Epithelial cell of prostate (primary cell): ENCODE data around the gene NUDT14.

Experiments used
- DNase-seq: peaks from one replicate; pipeline ENCODE4 v3.0.0-alpha.2; 2011; ENCODE audit warnings: low read depth, low spot score
- H3K27ac ChIP-seq: fragments of 450-650 bp; 2 replicates; pipeline ENCODE4 v1.5.1; 2017; ENCODE audit warnings: mild to moderate bottlenecking

NUDT14 gene

DNA sequence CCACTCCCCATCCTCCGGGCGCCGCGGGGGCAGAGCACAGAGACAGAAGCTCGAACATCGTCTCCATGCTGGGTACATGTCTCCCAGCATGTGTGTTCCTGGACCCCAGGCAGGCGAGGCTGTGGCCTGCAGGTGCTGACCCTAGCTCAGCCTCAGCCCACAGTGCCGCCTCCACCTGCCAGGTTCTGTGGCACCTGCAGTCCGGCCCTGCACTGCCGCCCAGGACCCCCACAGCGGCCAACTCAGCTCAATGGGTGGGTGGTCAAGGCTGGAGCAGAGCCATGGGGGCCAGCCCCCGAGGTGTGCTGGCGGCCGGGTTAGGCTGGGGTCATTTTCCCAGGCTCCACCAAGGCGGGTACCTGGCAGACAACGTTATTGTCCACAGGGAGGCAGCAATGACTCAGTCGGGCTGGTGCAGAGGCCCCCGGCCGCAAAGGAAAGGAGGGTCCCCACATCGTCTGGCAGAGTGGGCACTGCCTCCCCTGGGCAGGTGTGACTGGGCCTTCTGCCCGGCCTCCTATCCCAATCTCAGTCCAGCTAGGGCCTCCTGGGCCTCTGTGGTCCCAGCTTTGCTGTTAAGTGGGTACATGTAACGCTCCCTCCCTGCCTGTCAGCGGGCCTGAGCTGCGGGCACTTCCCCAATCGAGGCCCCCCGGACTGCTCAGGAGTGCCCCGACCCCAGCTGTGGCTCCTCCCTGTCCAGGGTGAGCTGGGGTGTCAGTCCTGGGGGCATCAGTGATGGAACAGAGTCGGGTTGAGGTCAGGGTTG, 20.2 kb upstream of the NUDT14 start:
- no peak overlapping the region for H3K27ac ChIP-seq

DNA sequence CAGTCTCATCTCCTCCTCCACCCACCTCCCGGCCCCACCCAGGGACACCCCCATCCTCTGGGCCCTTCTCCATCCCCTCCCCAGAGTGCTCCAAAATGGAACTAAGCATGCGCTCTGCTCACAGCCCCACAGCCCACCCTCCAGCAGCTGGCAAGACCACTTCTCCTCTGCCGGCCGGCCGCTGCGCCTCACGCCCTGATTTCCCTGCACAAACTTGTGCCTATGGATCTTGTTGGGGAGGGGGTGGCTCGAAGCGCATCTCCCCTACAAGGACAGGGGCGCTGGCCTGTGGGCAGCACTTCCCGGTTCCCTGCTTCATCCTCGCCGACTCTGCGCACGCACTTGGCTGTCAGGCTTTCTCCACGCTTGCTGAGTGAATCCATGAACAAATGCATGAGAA, 19.5 kb upstream of the NUDT14 start:
- H3K27ac ChIP-seq, result no peak overlapping the region
- no peak for DNase-seq

More for the DNA sequence above, 20.2 kb upstream of the NUDT14 start:
- DNase-seq, result no peak

DNA sequence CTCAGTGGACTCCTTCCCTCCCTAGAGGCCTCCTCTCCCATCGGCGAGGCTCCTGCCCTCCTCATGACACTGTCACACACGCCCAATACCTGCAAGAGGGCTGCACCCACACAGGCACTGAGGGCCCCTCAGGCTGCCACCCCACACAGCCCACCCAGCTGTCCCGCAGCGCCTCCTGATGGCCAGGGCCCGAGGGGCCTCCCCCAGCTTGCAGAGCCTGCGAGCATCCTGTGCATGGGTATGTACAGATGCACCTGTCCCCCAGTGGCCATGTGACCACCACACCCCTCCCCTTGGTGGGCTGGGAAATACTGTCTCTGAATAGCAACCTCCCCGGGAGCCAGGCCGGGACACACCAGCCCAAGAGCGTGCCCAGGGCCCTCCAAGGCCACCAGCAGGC, 19.0 kb upstream of the NUDT14 start:
- DNase-seq, result no peak
- H3K27ac ChIP-seq, result no peak overlapping the region

DNA sequence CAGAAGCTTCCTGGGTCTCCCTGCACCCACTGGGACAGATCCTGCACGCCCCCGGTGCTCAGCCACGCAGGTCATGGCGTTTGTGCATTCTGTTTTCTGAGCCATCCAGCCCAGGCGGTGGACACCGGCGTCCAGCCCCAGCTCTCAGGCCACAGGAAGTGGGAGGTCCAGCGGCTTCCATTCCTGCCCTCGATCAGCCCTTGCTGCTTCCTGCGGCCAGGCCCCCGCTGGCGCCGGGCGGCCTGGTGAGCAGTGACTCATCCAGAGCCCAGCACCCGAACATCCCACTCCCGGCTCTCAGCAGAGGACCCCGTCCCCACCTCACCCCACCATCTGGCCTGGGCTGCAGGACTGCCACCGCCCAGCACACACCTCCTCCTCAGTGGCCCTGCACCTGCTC, 18.0 kb upstream of the NUDT14 start:
- DNase-seq, result no peak
- H3K27ac ChIP-seq, result no peak overlapping the region

DNA sequence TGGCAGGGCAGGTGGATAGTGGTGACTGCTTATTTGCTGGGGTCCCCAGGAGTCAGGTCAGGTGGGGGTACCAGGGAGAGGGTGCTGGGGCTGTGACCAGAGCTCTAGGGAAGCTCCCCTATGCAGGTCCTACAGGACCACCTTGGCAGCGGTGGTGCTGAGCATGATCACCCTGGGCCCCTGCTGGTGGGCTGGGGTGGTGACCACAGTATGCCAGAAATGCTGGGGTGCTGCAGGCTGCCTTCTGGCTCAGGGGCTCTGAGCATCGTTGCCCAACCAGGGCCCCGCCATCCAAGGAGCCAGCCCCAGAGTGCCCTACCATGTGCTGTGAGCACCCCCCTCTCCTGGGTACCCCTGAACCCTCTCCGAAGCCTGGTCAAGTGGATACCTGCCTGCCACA, 17.5 kb upstream of the NUDT14 start:
- no peak for DNase-seq
- no peak overlapping the region for H3K27ac ChIP-seq

DNA sequence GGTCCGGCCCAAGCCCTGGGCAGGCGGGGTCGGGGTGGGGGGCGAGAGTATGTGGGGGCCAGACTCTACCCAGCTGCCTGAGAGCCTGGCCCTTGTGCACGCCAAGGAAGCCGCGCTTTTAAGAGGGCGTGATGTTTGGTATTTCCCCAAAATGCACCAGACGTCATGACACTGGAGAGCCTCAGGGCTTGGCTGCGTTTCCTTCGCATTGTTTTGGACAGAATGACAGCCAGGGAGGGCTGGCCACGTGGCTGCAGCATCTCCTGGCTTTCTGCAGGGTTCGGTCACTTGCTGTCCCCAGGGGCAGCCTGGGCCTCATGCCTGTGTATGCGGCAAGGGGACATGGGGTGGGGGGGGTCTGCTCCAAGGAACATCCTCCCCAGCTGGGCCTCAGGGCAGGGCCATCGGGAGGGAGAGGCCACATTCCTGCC, 16.1 kb upstream of the NUDT14 start:
- H3K27ac ChIP-seq, result no peak overlapping the region
- DNase-seq, result no peak

DNA sequence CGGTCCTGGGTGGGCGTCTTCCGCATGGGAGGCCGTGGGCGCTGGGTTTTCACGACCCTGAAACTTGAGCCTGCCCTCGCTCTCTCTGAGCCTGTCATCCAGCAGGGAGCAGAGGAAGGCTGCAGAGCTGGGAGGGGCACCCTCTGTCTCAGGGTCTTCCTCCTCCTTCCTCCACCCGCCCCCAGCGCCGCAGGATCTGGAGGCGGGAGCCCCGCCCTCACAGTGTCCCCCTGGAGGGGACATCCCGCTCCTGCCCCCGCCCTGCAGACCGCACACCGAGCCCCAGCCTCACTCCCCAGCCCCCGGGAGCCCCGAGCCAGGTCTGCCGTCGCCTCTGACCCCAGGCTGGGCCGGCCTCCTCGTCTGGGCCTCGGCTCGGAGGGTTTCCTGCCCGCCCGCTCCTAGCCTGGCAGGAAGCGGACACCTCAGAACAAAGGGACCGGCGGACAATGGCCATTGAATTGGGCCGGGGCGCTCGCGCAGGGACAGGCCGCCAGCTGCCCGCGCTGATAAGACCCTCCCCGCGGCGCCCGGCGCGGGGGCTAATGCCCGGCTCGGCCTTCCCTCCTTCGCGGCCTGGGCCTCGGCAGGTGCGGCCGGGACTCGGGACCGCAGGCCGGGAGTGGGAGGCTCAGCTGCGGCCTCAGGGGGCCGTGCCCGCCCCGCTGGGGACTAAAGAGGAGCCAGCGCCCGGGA, 15.3 kb upstream of the NUDT14 start:
- H3K27ac ChIP-seq, result no peak overlapping the region
- DNase-seq, result no peak

GRCh38 chr14:105195522-105196264, 14.6 kb upstream of the NUDT14 start:
- no peak overlapping the region for H3K27ac ChIP-seq
- DNase-seq, result no peak

DNA sequence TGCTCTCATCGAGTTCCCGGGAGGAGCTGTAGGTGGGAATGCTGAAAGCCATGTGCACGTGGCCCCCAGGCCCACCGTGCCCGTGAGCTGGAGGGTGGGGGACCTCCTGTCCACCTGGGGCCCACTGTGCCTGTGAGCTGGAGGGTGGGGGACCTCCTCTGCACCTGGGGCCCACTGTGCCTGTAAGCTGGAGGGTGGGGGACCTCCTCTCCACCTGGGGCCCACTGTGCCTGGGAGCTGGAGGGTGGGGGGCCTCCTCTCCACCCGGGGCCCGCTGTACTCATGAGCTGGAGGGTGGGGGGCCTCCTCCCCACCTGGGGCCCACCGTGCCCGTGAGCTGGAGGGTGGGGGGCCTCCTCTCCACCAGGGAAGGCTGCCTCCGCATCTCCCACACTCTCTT, 13.9 kb upstream of the NUDT14 start:
- no peak overlapping the region for H3K27ac ChIP-seq
- no peak for DNase-seq

- no peak for DNase-seq
- no peak overlapping the region for H3K27ac ChIP-seq
Observed at GRCh38 chr14:105193916-105194782, 13.0 kb upstream of the NUDT14 start.

DNA sequence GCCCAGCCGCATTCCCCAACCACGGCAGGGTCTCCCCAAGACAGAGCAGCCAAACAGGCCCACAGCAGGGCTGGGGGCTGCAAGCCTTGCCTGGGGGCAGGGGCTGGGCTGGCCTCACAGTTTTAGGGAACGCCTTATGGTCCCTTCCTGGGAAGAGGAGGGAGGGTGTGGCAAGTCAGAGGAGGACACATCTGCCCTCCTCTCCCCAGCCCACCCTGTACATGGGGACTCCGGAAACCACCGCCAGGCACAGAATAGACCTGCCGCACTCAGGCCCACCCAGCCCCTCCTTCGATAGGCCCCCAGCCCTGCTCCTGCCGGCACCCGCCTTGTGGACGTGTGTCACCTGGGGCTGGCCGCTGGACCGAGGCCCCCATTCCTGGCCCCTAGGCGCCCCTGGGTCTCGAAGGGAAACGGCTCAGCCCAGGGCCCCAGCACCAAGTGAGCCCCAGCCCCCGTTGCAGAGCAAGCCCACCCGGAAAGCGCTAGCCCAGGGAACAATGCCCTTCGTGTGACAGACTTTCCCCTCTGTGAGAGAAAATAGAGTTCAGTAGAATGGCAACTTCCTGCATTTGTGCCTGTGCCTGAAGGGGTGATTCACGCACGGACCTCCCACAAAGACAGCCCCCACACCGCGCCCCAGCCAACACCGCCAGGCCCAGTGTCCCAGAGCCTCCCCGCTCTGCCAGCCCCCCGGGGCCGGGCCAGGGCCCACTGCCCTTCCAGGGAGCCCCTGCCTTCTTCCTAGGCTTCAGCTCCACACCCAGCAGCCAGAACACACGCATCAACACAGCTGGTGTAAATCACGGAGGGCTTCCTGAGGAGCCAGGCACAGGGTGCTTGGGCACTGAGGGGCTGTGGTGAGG, 12.0 kb upstream of the NUDT14 start:
- H3K27ac ChIP-seq, result no peak overlapping the region
- DNase-seq, result no peak

DNA sequence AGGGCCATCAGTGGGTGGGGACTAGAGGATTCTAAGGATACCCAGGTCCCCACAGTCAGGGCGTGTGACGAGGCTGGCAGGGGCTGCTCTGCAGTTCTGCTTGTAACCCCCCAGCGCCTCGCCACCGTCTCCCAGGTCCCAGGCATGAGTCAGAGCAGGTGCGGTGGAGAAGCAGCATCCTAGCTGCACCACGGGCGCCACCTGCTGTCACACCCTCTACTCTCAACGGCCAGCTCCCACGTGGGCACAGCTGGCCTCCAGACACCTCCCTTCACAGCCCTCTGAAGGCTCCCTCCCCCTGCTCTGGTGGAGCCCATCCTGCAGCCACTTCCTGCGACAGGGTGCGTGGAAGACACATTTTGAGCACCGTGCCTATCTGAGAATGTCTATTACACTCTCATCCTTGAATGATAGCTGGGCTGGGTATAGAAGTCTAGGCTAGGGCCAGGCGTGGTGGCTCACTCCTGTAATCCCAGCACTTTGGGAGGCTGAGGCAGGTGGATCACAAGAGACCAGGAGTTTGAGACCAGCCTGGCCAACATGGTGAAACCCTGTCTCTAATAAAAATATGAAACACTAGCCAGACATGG, 6.9 kb upstream of the NUDT14 start:
- no peak for DNase-seq
- no peak overlapping the region for H3K27ac ChIP-seq

DNA sequence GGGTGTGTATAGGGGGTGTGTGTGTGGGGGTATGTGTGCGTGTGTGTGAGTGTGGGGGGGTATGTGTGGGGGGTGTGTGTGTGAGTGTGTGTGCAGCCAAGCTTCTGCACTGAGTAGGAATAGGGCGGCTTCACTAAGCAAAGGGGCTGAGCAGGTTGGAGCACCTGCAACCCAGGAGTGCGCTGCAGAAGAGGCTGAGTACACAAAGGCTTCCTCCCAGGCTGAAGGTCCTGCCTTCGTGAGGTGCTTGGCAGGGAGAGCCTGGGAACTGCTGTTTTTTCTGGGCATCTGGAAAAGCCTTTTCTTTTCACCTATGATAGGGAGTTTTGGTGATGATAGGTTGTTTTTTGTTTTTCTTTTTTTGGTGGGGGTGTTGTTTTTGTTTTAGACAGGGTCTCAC, 6.0 kb upstream of the NUDT14 start:
- no peak overlapping the region for H3K27ac ChIP-seq
- DNase-seq, result no peak

- DNase-seq, result no peak
- no peak overlapping the region for H3K27ac ChIP-seq
Observed at GRCh38 chr14:105185973-105186372, 4.9 kb upstream of the NUDT14 start.

DNA sequence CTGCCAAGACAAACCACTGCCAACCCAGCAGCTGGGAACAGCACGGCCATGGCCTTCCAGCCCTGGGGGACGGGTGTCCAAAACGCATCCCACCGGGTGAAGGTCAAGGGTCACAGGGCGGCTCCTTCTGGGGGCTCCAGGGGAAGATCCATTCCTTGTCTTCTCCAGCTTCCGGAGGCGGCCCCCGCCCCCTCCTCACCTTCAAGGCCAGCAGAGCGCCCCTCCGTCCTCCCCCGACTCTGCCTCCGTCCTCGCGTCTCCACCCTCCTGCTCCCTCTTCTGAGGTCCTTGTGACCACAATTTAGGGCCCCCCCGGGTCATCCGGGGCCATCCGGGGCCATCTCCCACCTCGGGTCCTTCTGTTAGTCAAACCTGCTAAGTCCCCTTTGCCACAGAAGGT, 3.9 kb upstream of the NUDT14 start:
- DNase-seq, result no peak

DNA sequence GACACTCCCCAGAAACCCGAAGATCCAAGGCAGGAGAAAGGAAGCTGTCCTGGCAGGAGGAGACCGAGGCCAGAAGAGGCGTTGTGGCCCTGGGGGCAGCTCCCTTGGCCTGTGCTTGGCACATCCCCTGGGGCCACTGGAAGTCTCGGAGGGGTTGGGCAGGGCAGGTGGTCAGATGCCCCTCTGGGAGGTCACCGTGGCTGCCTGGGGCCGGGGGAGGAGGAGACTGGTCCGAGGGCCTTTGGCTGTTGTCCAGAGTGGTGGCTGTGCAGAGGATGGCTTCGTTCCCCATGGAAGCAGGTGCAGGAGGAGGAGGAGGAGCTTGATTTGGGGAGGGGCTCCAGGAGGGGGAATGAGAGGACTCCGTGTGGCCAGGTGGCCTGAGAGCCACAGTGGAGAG, 3.3 kb upstream of the NUDT14 start:
- DNase-seq, result no peak
- no peak overlapping the region for H3K27ac ChIP-seq

More for the DNA sequence above, 3.9 kb upstream of the NUDT14 start:
- no peak overlapping the region for H3K27ac ChIP-seq

GRCh38 chr14:105182296-105183020, 1.3 kb upstream of the NUDT14 start:
- DNase-seq, result no peak
- H3K27ac ChIP-seq, result no peak overlapping the region

- DNase-seq, result no peak
- no peak overlapping the region for H3K27ac ChIP-seq
Observed at GRCh38 chr14:105181549-105182295, 610 bp upstream of the NUDT14 start.
